ENCODE data around the gene PAPSS1. TPM values are rescaled to one million over a fixed set of nuclear protein-coding genes. Genes with fewer than 3 reads are reported as not detected.

PAPSS1 gene
- polyA plus RNA-seq, 1 of the 3 experiments (the other 2 are of a cell fraction) = 70.1 TPM

GRCh38 chr4:107744532-107744931, 24.5 kb upstream of the PAPSS1 start:
- POLR2A ChIA-PET = no interaction called here
- DNase-seq = no peak
- Histone ChIP-seq H3K4me2 (no peak overlapping the region), H2AFZ (ENCODE audit: low read depth) (no peak overlapping the region), H3K9ac (no peak overlapping the region), H3F3A (replicated peaks; ENCODE audit: insufficient read depth) (no peaks in the 10 kb centered on the region), H3K79me2 (ENCODE audit: insufficient read depth) (no peaks in the 10 kb centered on the region), H3K27me3 (ENCODE audit: insufficient read depth) (peaks cover 8% of the 10 kb centered on the region; the same call in 1 of the 2 replicates), H3K36me3 (replicated peaks in 1 of 2; ENCODE audit: control insufficient read depth in 1 of 2, insufficient read depth in 2 of 2, low read length in 1 of 2) (no peaks in the 10 kb centered on the region), H4K20me1 (ENCODE audit: insufficient read depth) (no peaks in the 10 kb centered on the region), H3K4me1 (ENCODE audit: control insufficient read depth in 1 of 2, insufficient read depth in 2 of 2, low read depth in 1 of 2, low read length in 1 of 2) (peaks cover 10 to 11% of the 10 kb centered on the region in 2 experiments; a peak in 3 of 4 replicates), H3K4me3 (ENCODE audit: low read depth in 2 of 2, low read length in 1 of 2) (no peak overlapping the region), H3K9me2 (no peaks in the 10 kb centered on the region), H3K27ac (ENCODE audit: low read depth in 2 of 2, low read length in 1 of 2) (no peak overlapping the region), H3K9me3 (no peaks in the 10 kb centered on the region)
- CTCF ChIA-PET = interaction anchor here (1.4 kb wide), 1 partner anchor 13 kb away, joined by 5 read pairs; no protein-coding TSS in a partner anchor
- TF ChIP-seq SIN3A (IDR thresholded peaks at IDR 0.05; ENCODE audit: borderline replicate concordance, low read depth, low read length) (no peak), ZBTB33 (IDR thresholded peaks at IDR 0.05; ENCODE audit: borderline replicate concordance, low read depth) (no peak), TAF1 (IDR thresholded peaks at IDR 0.05; ENCODE audit: borderline replicate concordance, low read depth, low read length) (no peak), MXI1 (IDR thresholded peaks at IDR 0.05; ENCODE audit: low read depth, low read length) (no peak), SMC3 (IDR thresholded peaks at IDR 0.05; ENCODE audit: low read depth, low read length) (no peak), RFX5 (IDR thresholded peaks at IDR 0.05; ENCODE audit: low read length) (no peak), FOSL2 (IDR thresholded peaks at IDR 0.05; ENCODE audit: borderline replicate concordance, low read depth) (no peak), NFIC (IDR thresholded peaks at IDR 0.05; ENCODE audit: borderline replicate concordance) (no peak), YY1 (IDR thresholded peaks at IDR 0.05; ENCODE audit: low read depth) (no peak), RCOR1 (IDR thresholded peaks at IDR 0.05; ENCODE audit: low read length) (no peak), EP300 (IDR thresholded peaks at IDR 0.05; ENCODE audit: borderline replicate concordance in 1 of 2, low read depth in 1 of 2, low read length in 1 of 2) (no peak), RAD21 (IDR thresholded peaks at IDR 0.05; ENCODE audit: low read length) (no peak), MAX (IDR thresholded peaks at IDR 0.05; ENCODE audit: low read depth) (no peak), MEF2A (IDR thresholded peaks at IDR 0.05; ENCODE audit: borderline replicate concordance, low read depth) (no peak), CTCF (IDR thresholded peaks at IDR 0.05) (no peak)

Data from SK-N-SH (cell line).